GM18867 (cell line): Measurements from ENCODE around the gene DNPEP.
"Not testable (repeated sequence)": the region's sequence is repeated elsewhere in the genome, so short reads cannot be mapped to it uniquely, and the experiment has no call there.

Source experiments
- ATAC-seq: cut with Tn5 transposase; IDR thresholded peaks from one replicate; pipeline ENCODE4 v1.9.1; 2021; ENCODE audit warnings: mild to moderate bottlenecking, moderate library complexity; ENCODE audit not compliant: unreplicated experiment

Gene DNPEP

DNA sequence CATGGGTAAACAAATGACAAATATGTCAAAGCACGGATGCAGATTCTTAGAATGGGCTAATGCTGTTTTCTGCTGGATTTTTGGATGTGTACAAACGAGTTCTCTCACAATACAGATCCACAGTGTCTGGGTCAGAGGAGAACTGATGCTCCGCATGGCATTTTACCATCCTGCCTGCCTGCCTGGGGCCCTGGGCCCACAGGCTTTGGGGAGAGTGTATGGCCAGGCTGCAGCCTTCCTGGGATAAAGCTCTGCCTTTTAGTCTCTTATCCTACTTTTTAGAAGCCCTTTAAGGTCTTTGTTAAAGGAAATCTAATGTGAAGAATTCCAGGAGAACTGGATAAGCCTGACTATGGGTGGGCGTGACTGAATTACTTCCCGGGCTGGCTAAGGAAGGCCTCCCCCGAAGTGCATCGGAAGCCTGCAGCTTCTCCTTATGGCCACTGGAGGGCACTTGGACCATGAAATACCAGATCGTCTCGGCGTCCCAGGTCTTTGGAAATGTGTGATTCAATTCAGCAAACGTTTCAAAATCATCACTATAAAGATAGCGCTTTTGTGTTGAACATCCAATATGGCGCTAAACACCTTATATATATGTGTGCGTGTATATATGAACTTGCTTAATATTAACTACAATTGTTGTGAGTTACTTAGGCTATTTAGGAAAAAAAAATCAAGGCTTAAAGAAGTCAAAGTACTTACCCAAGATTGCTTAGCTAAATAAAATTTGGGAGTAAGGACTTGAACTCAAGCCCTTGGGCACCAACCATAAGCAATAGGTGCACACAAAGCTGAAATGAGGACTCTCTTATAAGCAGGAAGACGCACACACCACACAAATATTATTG lies 15.2 kb upstream of the DNPEP start:
- peak; percentile 86 for ATAC-seq

DNA sequence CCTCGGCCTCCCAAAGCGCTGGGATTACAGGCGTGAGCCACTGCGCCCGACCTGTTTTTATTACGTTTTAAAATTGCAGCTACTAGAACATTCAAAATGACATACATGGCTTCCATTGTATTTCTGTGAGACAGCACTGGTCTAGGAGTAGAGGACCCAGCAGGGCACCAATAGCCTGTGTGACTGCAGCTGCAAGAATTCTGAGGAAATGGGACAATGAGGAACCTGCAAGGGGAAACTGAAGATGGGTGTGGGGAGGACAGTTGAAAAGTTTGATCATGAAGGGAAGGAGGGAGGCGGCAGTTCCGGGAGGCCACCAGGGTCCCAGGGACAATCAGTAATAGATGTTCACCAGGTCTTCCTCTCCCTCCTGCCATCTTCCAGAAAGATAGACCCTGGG lies 13.9 kb upstream of the DNPEP start:
- ATAC-seq: no peak

DNA sequence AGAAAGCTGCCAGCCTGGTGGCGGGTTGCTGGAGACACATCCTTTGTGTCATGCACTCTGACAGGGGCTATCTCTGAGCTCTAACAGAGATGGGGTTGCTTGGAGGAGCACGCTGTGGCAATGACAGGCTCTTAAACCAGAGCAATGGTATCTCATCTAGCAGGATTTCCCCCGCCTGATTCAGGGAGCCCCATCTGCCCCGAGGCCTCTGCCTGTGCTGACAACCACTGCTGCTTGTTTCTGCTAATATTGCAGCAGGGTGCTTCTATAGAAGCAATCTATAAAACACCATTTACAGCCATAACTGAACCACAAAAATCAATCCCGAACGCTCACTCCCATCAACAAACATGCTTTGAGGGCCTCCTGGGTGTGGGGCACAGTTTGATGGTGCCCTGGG lies 12.8 kb upstream of the DNPEP start:
- no peak for ATAC-seq

GRCh38 chr2:219399716-219400478 lies 12.2 kb upstream of the DNPEP start:
- ATAC-seq: no peak

DNA sequence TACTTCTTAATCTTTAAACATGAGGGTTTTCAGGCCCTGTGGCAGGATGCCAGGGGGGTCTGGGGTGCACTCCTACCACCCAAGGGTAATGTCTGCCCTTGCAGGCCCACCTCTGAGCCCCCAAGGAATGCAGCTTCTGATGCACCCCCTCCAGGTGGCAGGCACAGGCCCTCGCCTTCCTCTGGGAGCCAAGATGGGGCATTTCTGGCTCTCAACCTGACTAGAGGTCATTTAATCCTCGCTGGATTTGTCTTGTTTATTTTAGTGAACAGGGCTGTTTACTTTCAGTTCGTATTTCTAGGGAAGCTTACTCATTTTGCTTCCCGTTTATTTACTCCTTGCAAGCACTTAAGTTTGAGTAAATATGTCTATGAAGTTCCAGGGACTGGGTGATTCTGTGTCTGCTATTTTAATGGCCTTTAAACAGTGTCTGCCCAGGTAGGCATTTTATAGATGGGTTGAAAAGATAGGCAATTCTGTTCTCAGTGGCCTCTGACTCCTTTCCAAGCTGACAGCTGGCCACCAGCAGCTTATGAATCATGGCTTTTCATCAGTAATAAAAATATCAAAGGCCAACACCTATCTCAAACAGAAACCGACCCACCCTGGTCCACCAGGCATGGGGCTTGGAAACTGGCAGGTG lies 11.1 kb upstream of the DNPEP start:
- no peak for ATAC-seq

GRCh38 chr2:219396863-219397457 lies 9.2 kb upstream of the DNPEP start:
- no peak for ATAC-seq

GRCh38 chr2:219395609-219396008 lies 7.9 kb upstream of the DNPEP start:
- ATAC-seq: no peak

- not testable (repeated sequence) for ATAC-seq
Measured at GRCh38 chr2:219395056-219395455, 7.3 kb upstream of the DNPEP start.

DNA sequence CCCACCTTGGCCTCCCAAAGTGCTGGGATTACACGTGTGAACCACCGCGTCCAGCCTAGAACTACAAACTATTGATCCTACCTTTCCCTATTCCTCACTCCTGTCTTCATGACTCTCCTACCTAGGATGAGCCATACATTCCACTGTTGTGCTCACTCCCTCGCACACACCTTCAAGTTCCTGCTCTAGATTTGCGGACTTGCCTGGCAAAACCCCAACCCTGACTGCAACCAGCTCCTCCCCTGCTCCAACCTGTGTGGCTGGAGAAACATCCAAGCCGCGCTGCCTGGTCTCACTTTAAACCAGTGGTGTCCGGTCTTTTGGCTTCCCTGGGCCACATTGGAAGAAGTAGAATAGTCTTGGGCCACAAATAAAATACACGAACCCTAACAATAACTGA lies 5.0 kb upstream of the DNPEP start:
- no peak for ATAC-seq

DNA sequence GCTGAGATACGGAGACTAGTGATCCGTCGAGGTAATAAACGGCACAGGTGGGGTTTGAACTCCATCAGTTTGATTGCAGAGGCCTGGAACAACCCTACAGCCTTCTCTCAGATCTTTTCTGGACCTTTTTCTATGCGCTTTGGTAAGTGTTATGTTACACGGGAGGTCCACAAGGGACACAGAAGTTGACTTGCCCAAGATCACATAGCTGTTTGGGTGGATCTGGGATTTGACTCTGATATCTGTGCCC lies 1.1 kb upstream of the DNPEP start:
- no peak for ATAC-seq

DNA sequence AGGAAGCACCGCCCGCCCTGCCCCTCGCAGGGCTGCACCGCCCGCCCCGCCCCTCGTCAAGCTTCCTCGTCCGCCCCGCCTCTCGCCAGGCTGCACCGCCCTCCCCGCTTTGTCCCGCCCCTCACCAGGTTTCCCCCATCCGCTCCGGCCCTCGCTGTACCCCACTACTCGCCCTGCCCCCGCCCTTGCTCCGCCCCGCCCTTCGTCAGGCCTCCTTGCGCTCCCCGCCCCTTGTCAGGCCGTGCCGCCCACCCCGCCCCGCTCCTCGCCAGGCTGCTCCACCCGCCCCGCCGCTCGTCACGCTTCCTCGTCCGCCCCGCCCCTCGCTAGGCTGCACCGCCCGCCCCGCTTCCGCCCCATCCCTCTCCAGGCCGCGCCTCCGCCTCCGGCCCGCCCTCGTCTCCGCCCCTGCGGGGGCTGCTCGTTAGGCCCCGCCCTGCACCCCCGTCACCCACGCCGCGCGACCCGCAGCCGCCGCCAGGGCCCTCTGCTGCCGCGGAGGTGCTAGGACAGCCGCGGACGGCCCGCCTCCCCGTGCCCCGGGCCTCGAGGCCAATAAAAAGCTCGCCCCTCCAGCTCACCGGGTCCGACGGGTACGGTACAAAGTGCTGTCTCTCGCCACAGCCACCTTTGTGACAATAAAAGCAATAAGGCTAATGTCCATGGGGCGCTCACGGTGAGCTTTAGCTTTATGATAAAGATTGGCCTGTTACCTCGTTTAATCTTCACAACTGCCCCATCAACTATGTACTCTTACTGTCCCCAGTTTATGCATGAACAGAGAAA lies 602 bp upstream of the DNPEP start:
- ATAC-seq: peak; percentile 86

DNA sequence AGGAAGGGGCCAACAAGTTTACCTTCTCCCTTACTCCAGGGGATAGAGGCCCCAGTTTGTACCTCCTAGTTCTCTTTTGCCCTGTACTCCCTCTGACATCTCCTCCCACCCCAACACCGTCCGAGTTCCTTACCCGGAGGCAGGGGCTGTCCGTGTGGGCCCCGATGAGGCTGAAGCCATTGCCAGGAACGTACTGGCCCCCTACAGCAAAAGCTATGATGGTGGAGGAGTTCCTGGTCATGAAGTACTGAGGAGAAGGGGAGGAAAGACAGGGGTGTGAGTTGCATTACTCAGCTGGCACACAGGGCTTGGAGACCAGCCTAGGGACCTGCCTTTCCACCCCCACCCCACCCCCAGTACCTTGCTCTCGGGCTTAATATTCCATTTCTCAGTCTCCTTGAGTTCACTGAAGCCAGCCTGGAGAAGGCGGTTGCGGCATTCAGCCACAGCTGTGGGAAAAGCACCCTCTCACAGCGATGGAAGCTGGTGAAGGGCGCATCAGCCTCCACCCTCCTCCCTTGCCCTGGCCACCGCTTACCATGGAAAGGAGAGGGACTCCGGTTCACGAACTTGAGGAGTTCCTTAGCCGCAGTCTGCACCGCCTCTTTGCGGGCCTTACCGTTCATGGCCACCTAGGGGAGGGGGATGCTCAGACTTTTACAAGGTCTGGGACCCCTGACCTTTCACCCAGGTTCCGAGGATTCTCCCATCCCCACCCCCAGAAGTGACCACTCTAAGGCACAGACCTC lies 1.0 kb downstream of the DNPEP start:
- ATAC-seq: no peak

DNA sequence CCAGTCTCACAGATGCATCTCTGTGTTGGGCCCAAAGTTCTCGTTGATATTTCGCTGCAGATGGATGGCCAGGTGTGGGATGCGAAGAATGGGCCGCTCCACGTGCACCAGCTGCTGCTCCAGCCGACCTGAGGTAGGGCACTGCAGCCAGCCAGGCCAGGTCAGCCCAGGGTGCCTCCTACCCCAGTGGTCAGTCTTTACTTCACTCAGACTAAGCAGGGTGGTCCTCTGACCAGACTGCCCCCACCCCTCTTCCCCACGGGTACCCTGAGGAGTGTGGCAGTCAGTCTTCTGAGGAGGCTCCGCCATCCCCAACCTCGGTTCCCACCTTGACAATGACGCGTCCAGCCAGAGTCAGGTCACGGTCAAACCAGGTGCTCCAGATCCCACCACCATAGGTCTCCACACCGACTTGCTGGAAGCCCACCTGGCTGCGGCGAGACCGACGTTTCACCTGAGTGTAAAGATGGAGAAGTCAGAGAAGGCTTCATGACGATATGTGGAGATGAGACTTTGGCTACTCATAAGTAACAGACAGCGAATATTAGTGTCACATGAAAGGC lies 1.7 kb downstream of the DNPEP start:
- ATAC-seq: no peak

- no peak for ATAC-seq
Measured at GRCh38 chr2:219384859-219385258, 2.9 kb downstream of the DNPEP start.

DNA sequence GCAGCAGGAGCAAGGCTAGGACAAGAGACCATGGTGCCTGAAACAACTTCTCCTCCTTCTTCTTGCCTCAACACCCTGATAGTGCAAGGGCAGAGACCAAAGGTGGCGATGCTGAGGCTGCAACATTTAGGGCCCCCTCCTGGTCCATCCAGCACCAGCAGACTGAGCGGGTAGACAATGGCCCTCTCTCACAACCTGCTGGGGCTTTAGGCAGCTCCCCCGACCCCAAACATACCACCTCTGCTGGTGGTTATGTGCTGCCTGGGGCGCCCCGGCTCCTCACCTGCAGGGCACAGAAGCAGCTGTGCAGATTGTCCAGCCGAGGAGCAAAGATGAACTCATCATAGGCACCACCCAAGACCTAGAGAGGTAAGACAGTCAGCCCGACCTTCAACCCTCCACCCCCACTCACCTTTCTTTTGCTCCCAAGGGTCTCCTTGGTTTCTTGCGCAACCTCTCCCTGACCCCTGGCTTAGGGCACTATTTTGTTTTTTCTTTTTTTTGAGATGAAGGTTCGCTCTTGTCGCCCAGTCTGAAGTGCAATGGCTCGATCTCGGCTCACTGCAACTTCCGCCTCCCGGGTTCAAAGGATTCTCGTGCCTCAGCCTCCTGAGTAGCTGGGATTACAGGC lies 3.5 kb downstream of the DNPEP start:
- no peak for ATAC-seq

DNA sequence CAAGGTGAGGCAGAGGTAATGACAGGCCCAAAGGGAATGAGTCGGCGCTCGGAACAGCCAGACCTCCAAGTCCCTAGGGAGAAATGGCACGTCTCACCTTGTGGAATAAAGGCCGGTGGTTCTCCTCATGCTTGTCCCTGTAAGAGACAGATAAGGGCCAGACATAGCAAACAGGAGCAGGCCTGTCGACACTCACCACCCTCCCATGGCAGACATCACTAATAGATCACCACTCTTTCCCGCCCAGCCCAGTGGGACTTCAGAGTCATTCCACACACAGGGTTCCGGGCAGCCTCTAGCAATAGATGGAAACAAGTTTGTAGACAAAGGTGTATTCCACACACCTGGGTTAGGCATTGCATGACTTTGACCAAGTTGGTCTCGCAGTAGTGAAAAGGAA lies 6.3 kb downstream of the DNPEP start:
- no peak for ATAC-seq

- no peak for ATAC-seq
Measured at GRCh38 chr2:219380926-219381325, 6.8 kb downstream of the DNPEP start.

- no peak for ATAC-seq
Measured at GRCh38 chr2:219378163-219378851, 9.4 kb downstream of the DNPEP start.

GRCh38 chr2:219369447-219369861 lies 18.3 kb downstream of the DNPEP start:
- ATAC-seq: no peak
